ENCODE measurements around the gene SCML1.

Gene SCML1

DNA sequence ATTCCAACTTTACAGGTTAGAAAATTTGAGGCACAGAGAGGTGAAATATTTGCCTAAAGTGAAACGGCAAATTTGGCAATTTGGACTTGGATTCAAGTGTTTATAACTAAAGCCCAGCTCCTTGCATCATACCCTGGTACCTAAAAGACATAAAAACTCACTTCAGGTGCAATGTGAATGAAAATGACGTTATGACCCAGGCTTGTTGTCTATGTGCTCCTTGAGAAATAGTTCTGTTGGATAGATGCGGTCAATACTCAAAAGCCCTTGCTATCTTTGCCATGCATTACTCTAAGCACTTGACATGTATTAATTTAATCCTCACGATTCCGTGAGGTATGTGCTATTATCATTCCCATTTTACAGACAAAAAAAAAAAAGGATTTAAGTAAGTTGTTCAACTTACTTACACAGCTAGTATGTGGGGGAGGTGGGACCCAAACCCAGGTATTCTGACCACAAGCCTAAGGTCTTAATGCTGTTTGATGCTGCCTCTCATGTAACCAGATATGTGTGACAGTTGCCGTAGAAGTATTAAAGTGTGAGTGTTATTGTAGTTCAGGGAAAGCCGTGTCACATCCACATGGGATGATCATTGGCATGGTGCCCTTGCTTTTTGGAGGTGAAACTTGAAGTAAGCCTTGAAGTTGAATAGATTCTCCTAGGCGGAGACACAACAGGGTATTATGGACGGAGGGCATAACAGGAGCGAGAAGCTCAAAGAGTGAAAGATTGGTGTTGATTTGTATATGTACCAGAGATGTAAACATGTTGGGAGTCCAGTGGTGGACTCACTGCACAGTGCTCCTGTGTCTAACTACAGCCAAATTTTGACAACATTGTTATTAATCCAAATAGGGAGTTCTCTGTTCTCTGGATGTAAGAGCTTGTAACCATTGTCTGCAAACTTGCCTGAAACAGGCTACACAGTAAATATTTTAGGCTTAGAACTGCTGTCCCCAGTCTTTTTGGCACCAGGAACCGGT, 3.1 kb downstream of the SCML1 start:
- Histone ChIP-seq H3K36me3 (replicated peaks; ENCODE audit: insufficient read depth, low read length) (no peaks in the 10 kb centered on the region), H3K4me2 (ENCODE audit: low read depth, low read length) (no peak overlapping the region), H3K9me3 (replicated peaks; ENCODE audit: insufficient read depth, low read length) (no peaks in the 10 kb centered on the region), H3K4me3 (ENCODE audit: low read length) (no peak overlapping the region), H3K27ac (ENCODE audit: low read length) (no peak overlapping the region), H3K9ac (ENCODE audit: low read length) (no peak overlapping the region), H3F3A (ENCODE audit: insufficient read depth, low read length) (0 out of 2 replicates have a peak, but pooled peaks cover 2% of the 10 kb centered on the region), H3K79me2 (ENCODE audit: low read length) (peaks cover 46% of the 10 kb centered on the region), H4K20me1 (ENCODE audit: insufficient read depth, low read length) (no peaks in the 10 kb centered on the region; the same call in 1 of the 2 replicates), H3K27me3 (replicated peaks; ENCODE audit: insufficient read depth, low read length) (no peaks in the 10 kb centered on the region), H3K4me1 (ENCODE audit: low read length) (0 out of 2 replicates have a peak, but pooled peaks cover 2% of the 10 kb centered on the region), H3K9me2 (replicated peaks; ENCODE audit: insufficient read depth, low read length) (no peaks in the 10 kb centered on the region), H2AFZ (ENCODE audit: low read length) (no peak overlapping the region)
- TF ChIP-seq CTCF (IDR thresholded peaks at IDR 0.05; ENCODE audit: low read length): no peak
- no peak for TF ChIP-seq EZH2phosphoT487 (IDR thresholded peaks at IDR 0.05; ENCODE audit: low read length)
- TF ChIP-seq EZH2 (optimal IDR thresholded peaks at IDR 0.05; ENCODE audit: low read depth, low read length): no peak
- DNase-seq: no peak

DNA sequence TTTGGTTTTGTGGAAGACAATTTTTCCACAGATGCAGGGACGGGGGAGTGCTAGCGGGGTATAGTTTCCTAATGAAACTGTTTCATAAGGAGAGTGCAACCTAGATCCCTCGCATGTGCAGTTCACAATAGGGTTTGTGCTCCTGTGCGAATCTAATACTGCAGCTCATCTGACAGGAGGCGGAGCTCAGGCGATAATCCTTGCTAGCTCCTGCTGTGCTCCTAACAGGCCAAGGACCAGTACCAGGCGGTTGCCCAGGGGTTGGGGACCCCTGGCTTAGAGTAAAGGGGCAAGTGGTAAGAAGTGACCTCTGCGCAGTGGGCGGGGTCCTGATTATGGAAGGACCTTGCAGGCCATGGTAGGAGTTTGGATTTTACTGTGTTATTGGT, 3.8 kb downstream of the SCML1 start:
- no peaks in the 10 kb centered on the region for H3K27me3 ChIP-seq (replicated peaks; ENCODE audit: insufficient read depth, low read length)
- DNase-seq: no peak
- no peaks in the 10 kb centered on the region; the same call in 1 of the 2 replicates for H4K20me1 ChIP-seq (ENCODE audit: insufficient read depth, low read length)
- H2AFZ ChIP-seq (ENCODE audit: low read length): no peak overlapping the region
- H3K27ac ChIP-seq (ENCODE audit: low read length): no peak overlapping the region
- no peak for TF ChIP-seq EZH2phosphoT487 (IDR thresholded peaks at IDR 0.05; ENCODE audit: low read length)
- TF ChIP-seq CTCF (IDR thresholded peaks at IDR 0.05; ENCODE audit: low read length): no peak
- H3F3A ChIP-seq (ENCODE audit: insufficient read depth, low read length): 0 out of 2 replicates have a peak, but pooled peaks cover 2% of the 10 kb centered on the region
- H3K9ac ChIP-seq (ENCODE audit: low read length): no peak overlapping the region
- H3K4me1 ChIP-seq (ENCODE audit: low read length): 0 out of 2 replicates have a peak, but pooled peaks cover 2% of the 10 kb centered on the region
- H3K4me3 ChIP-seq (ENCODE audit: low read length): no peak overlapping the region
- no peaks in the 10 kb centered on the region for H3K36me3 ChIP-seq (replicated peaks; ENCODE audit: insufficient read depth, low read length)
- no peak overlapping the region for H3K4me2 ChIP-seq (ENCODE audit: low read depth, low read length)
- peaks cover 46% of the 10 kb centered on the region for H3K79me2 ChIP-seq (ENCODE audit: low read length)
- no peaks in the 10 kb centered on the region for H3K9me2 ChIP-seq (replicated peaks; ENCODE audit: insufficient read depth, low read length)
- no peaks in the 10 kb centered on the region for H3K9me3 ChIP-seq (replicated peaks; ENCODE audit: insufficient read depth, low read length)

GRCh38 chrX:17743913-17744312, 6.6 kb downstream of the SCML1 start:
- Histone ChIP-seq H2AFZ (ENCODE audit: low read length) (no peak overlapping the region), H3K36me3 (replicated peaks; ENCODE audit: insufficient read depth, low read length) (no peaks in the 10 kb centered on the region), H3K4me3 (ENCODE audit: low read length) (no peak overlapping the region), H3K79me2 (ENCODE audit: low read length) (peaks cover 41% of the 10 kb centered on the region), H3K9me2 (replicated peaks; ENCODE audit: insufficient read depth, low read length) (no peaks in the 10 kb centered on the region), H3K27ac (ENCODE audit: low read length) (no peak overlapping the region), H3F3A (ENCODE audit: insufficient read depth, low read length) (no peaks in the 10 kb centered on the region), H3K4me1 (ENCODE audit: low read length) (0 out of 2 replicates have a peak, but pooled peaks cover 2% of the 10 kb centered on the region), H3K9ac (ENCODE audit: low read length) (no peak overlapping the region), H3K9me3 (replicated peaks; ENCODE audit: insufficient read depth, low read length) (no peaks in the 10 kb centered on the region), H3K4me2 (ENCODE audit: low read depth, low read length) (no peak overlapping the region), H3K27me3 (replicated peaks; ENCODE audit: insufficient read depth, low read length) (no peaks in the 10 kb centered on the region), H4K20me1 (ENCODE audit: insufficient read depth, low read length) (no peaks in the 10 kb centered on the region; the same call in 1 of the 2 replicates)
- DNase-seq: no peak
- TF ChIP-seq EZH2 (optimal IDR thresholded peaks at IDR 0.05; ENCODE audit: low read depth, low read length): no peak
- no peak for TF ChIP-seq CTCF (IDR thresholded peaks at IDR 0.05; ENCODE audit: low read length)
- TF ChIP-seq EZH2phosphoT487 (IDR thresholded peaks at IDR 0.05; ENCODE audit: low read length): no peak
